Suprapubic skin (tissue), 4 donors: Measurements from ENCODE around the gene DNAH10.

Source experiments
- CTCF ChIP-seq, 2 donors: fragments of 200-600 bp in 1 of 2; fragments of 450-650 bp in 1 of 2; sonication (generic) in 1 of 2; IDR thresholded peaks; one replicate each; pipeline ENCODE4 v1.5.1; 2016 to 2019; ENCODE audit warnings: antibody characterized with exemption in 2 of 2, mild to moderate bottlenecking in 1 of 2, moderate library complexity in 1 of 2
- POLR2A ChIP-seq, 2 donors: fragments of 450-650 bp; IDR thresholded peaks; one replicate each; pipeline ENCODE4 v1.6.1; 2017; ENCODE audit warnings: antibody characterized with exemption in 2 of 2, mild to moderate bottlenecking in 2 of 2, moderate library complexity in 2 of 2
- POLR2AphosphoS5 ChIP-seq, 3 donors: sonication (generic); formaldehyde crosslinking; IDR thresholded peaks; one replicate each; pipeline ENCODE4 v1.6.1; 2017; ENCODE audit warnings: antibody characterized with exemption in 3 of 3

GRCh38 chr12:123945287-123946151 is 183.4 kb downstream of the DNAH10 start:
- TF ChIP-seq CTCF (IDR thresholded peaks at IDR 0.05) (no peak), POLR2AphosphoS5 (IDR thresholded peaks at IDR 0.05) (no peak), POLR2A (IDR thresholded peaks at IDR 0.05) (no peak)
